H9 (cell line): ENCODE measurements around the gene PXDN. TPM values are rescaled to one million over a fixed set of nuclear protein-coding genes. Genes with fewer than 3 reads are reported as not detected.

Experiments used
- DNase-seq: peaks from one replicate; pipeline ENCODE4 v3.0.0-alpha.2; 2017
- H2AFZ ChIP-seq: one replicate; pipeline ENCODE4 v1.6.1; 2013; ENCODE audit warnings: mild to moderate bottlenecking, low read length, control low read depth, moderate library complexity
- H2AK5ac ChIP-seq: 2 replicates; pipeline ENCODE4 v1.6.1; 2013; ENCODE audit warnings: low read length, control low read depth, mixed read lengths; ENCODE audit not compliant: insufficient read length
- H2BK120ac ChIP-seq: one replicate; pipeline ENCODE4 v1.6.1; 2013; ENCODE audit warnings: low read depth, mild to moderate bottlenecking, low read length, control low read depth, inconsistent platforms; ENCODE audit not compliant: poor library complexity, severe bottlenecking
- H2BK12ac ChIP-seq: 2 replicates; pipeline ENCODE4 v1.6.1; 2013; ENCODE audit warnings: low read length, control low read depth, mixed read lengths, low read depth; ENCODE audit not compliant: insufficient read length
- H2BK15ac ChIP-seq: 2 replicates; pipeline ENCODE4 v1.6.1; 2013; ENCODE audit warnings: low read depth, low read length, control low read depth
- H2BK20ac ChIP-seq: one replicate; pipeline ENCODE4 v1.6.1; 2013; ENCODE audit warnings: low read depth, mild to moderate bottlenecking, low read length, control low read depth, inconsistent platforms; ENCODE audit not compliant: poor library complexity, severe bottlenecking
- H2BK5ac ChIP-seq: 2 replicates; pipeline ENCODE4 v1.6.1; 2013; ENCODE audit warnings: low read length, control low read depth, mixed read lengths; ENCODE audit not compliant: insufficient read length
- H3K14ac ChIP-seq: 2 replicates; pipeline ENCODE4 v1.6.1; 2013; ENCODE audit warnings: low read length, control low read depth; ENCODE audit not compliant: insufficient read depth
- H3K18ac ChIP-seq: 2 replicates; pipeline ENCODE4 v1.6.1; 2013; ENCODE audit warnings: low read depth, mild to moderate bottlenecking, mixed read lengths, low read length, control low read depth; ENCODE audit not compliant: insufficient read length
- H3K23ac ChIP-seq: 2 replicates; pipeline ENCODE4 v1.6.1; 2013; ENCODE audit warnings: low read length, control low read depth, mixed read lengths, low read depth; ENCODE audit not compliant: insufficient read length
- H3K23me2 ChIP-seq: 2 replicates; pipeline ENCODE4 v1.6.1; 2013; ENCODE audit warnings: low read depth, mild to moderate bottlenecking, mixed read lengths, low read length, control low read depth; ENCODE audit not compliant: insufficient read length, poor library complexity, severe bottlenecking
- H3K27ac ChIP-seq: 2 replicates; pipeline ENCODE4 v1.5.1; 2013; ENCODE audit warnings: low read length, control low read depth, mixed read lengths, low read depth; ENCODE audit not compliant: insufficient read length
- H3K27me3 ChIP-seq: 2 replicates; pipeline ENCODE4 v1.6.1; 2013; ENCODE audit warnings: low read length, control low read depth, inconsistent platforms; ENCODE audit not compliant: insufficient read depth
- H3K4ac ChIP-seq: 2 replicates; pipeline ENCODE4 v1.6.1; 2013; ENCODE audit warnings: low read depth, mild to moderate bottlenecking, control low read depth, inconsistent platforms, low read length, moderate library complexity
- H3K4me1 ChIP-seq: 2 replicates; pipeline ENCODE4 v1.6.1; 2013; ENCODE audit warnings: low read length, control low read depth, inconsistent platforms; ENCODE audit not compliant: insufficient read depth
- H3K4me2 ChIP-seq: 2 replicates; pipeline ENCODE4 v1.6.1; 2013; ENCODE audit warnings: low read length, control low read depth, mixed read lengths; ENCODE audit not compliant: insufficient read length, insufficient read depth
- H3K56ac ChIP-seq: 2 replicates; pipeline ENCODE4 v1.6.1; 2013; ENCODE audit warnings: low read depth, mild to moderate bottlenecking, mixed read lengths, low read length, control low read depth; ENCODE audit not compliant: insufficient read length
- H3K79me1 ChIP-seq: 2 replicates; pipeline ENCODE4 v1.6.1; 2013; ENCODE audit warnings: low read depth, mild to moderate bottlenecking, moderate library complexity, low read length, control low read depth, inconsistent platforms; ENCODE audit not compliant: insufficient read depth, poor library complexity, severe bottlenecking
- H3K79me2 ChIP-seq: 2 replicates; pipeline ENCODE4 v1.6.1; 2013; ENCODE audit warnings: low read length, control low read depth, inconsistent platforms; ENCODE audit not compliant: insufficient read depth
- H3K9ac ChIP-seq: 2 replicates; pipeline ENCODE4 v1.6.1; 2013; ENCODE audit warnings: low read length, control low read depth, mixed read lengths; ENCODE audit not compliant: insufficient read length; ENCODE audit errors: extremely low read depth
- H3K9me3 ChIP-seq: one replicate; pipeline ENCODE4 v1.6.1; 2013; ENCODE audit warnings: low read depth, low read length, inconsistent platforms; ENCODE audit not compliant: control insufficient read depth
- H3T11ph ChIP-seq: one replicate; pipeline ENCODE4 v1.6.1; 2013; ENCODE audit warnings: mild to moderate bottlenecking, low read length, control low read depth, inconsistent platforms
- H4K20me1 ChIP-seq: one replicate; pipeline ENCODE4 v1.6.1; 2013; ENCODE audit not compliant: control insufficient read depth, insufficient read length, insufficient read depth
- H4K5ac ChIP-seq: 2 replicates; pipeline ENCODE4 v1.6.1; 2013; ENCODE audit warnings: low read depth, mild to moderate bottlenecking, mixed read lengths, low read length, control low read depth; ENCODE audit not compliant: insufficient read length
- H4K8ac ChIP-seq: replicated peaks from 2 replicates; pipeline ENCODE4 v1.6.1; 2013; ENCODE audit warnings: low read length, control low read depth, mixed read lengths, low read depth; ENCODE audit not compliant: insufficient read length
- H4K91ac ChIP-seq: 2 replicates; pipeline ENCODE4 v1.6.1; 2013; ENCODE audit warnings: low read depth, mild to moderate bottlenecking, moderate library complexity, mixed read lengths, low read length, control low read depth; ENCODE audit not compliant: insufficient read length
- H3K27ac Mint-ChIP-seq, 3 experiments: 2 replicates in 2 of 3; 3 replicates in 1 of 3; pipeline ENCODE4 v1.8.0; 2020 to 2021; ENCODE audit warnings: mixed read lengths in 3 of 3, mild to moderate bottlenecking in 1 of 3, moderate library complexity in 1 of 3
- H3K27me3 Mint-ChIP-seq: 2 replicates; pipeline ENCODE4 v1.8.0; 2021; ENCODE audit warnings: low read depth, mild to moderate bottlenecking, moderate library complexity, mixed read lengths
- H3K36me3 Mint-ChIP-seq, 3 experiments: 2 replicates in 2 of 3; 3 replicates in 1 of 3; pipeline ENCODE4 v1.8.0; 2020 to 2021; ENCODE audit warnings: low read depth in 3 of 3, mixed read lengths in 3 of 3; ENCODE audit not compliant: insufficient read depth in 1 of 3
- H3K4me1 Mint-ChIP-seq, 2 experiments: 2 replicates each; pipeline ENCODE4 v1.8.0; 2020; ENCODE audit warnings: mixed read lengths in 2 of 2
- H3K4me3 Mint-ChIP-seq, 2 experiments: 2 replicates in 1 of 2; 3 replicates in 1 of 2; pipeline ENCODE4 v1.8.0; 2020 to 2021; ENCODE audit warnings: mild to moderate bottlenecking in 2 of 2, mixed read lengths in 2 of 2, moderate library complexity in 1 of 2
- H3K9me3 Mint-ChIP-seq, 2 experiments: 2 replicates in 1 of 2; 3 replicates in 1 of 2; pipeline ENCODE4 v1.8.0; 2020; ENCODE audit warnings: mild to moderate bottlenecking in 2 of 2, mixed read lengths in 2 of 2, moderate library complexity in 1 of 2
- CTCF ChIP-seq: fragments of 200-600 bp; sonication (generic); conservative IDR thresholded peaks from 3 replicates; pipeline ENCODE4 v1.8.0; 2021; ENCODE audit warnings: antibody characterized with exemption, mild to moderate bottlenecking
- WGBS: extraction: QIAGEN DNeasy Blood & Tissue Kit; methylation state at CpG from one replicate; pipeline ENCODE4 v1.1.7; 2013; ENCODE audit warnings: missing lambda C conversion rate, low lambda C conversion rate, mixed read lengths; ENCODE audit not compliant: insufficient read length; ENCODE audit errors: extremely low coverage; 5-methylcytosine and 5-hydroxymethylcytosine counted together
- total RNA-seq: library from RNA; stranded (reverse); gene quantifications from 2 replicates; pipeline ENCODE4 v1.2.1, GENCODE V29; 2021

Gene PXDN
- total RNA-seq, 1 experiment from 2014 or later: 146 TPM

GRCh38 chr2:1644427-1644826 lies 99.9 kb downstream of the PXDN start:
- Histone ChIP-seq H3K9ac (no peak overlapping the region), H2BK5ac (no peak overlapping the region), H3K27me3 (no peaks in the 10 kb centered on the region), H3K14ac (no peak overlapping the region), H4K5ac (no peak overlapping the region), H3K56ac (no peak overlapping the region), H3K4me1 (no peaks in the 10 kb centered on the region), H2AK5ac (no peak overlapping the region), H3K79me2 (no peaks in the 10 kb centered on the region), H3K23me2 (no peaks in the 10 kb centered on the region), H3K27ac (no peak overlapping the region), H2BK20ac (no peak overlapping the region), H2BK120ac (no peak overlapping the region), H2AFZ (no peak overlapping the region), H3K4ac (no peak overlapping the region), H4K91ac (no peak overlapping the region), H3K4me2 (no peak overlapping the region), H4K8ac (no peak overlapping the region), H3K23ac (no peak overlapping the region), H3T11ph (no peak overlapping the region), H2BK15ac (no peak overlapping the region), H2BK12ac (no peak overlapping the region), H3K79me1 (no peaks in the 10 kb centered on the region), H4K20me1 (no peaks in the 10 kb centered on the region), H3K9me3 (no peaks in the 10 kb centered on the region), H3K18ac (no peak overlapping the region)
- no peak for TF ChIP-seq CTCF
- Mint-ChIP-seq H3K9me3 (no peaks in the 10 kb centered on the region), H3K27ac (peak overlapping the region; percentile 41 to 65 (median 60); a peak in 2 of 7 replicates), H3K27me3 (no peaks in the 10 kb centered on the region), H3K4me1 (peaks cover 19 to 25% of the 10 kb centered on the region in 2 experiments), H3K36me3 (peaks cover 27 to 70% (median 57%) of the 10 kb centered on the region in 3 experiments), H3K4me3 (no peak overlapping the region)
- DNase-seq: peak; percentile 19
- WGBS: no CpG with 5 or more reads among the region's 14 CpGs
